Nephron progenitor cell (in vitro differentiated cells): ENCODE results near the gene DUSP11.

Experiments used
- DNase-seq: peaks from one replicate; pipeline ENCODE4 v3.0.0; 2021
- H3K27ac Mint-ChIP-seq: 2 replicates; pipeline ENCODE4 v1.8.0; 2021; ENCODE audit warnings: mild to moderate bottlenecking, moderate library complexity, mixed read lengths
- H3K27me3 Mint-ChIP-seq: 2 replicates; pipeline ENCODE4 v1.8.0; 2021; ENCODE audit warnings: mild to moderate bottlenecking, low read depth, mixed read lengths; ENCODE audit not compliant: poor library complexity
- H3K36me3 Mint-ChIP-seq: 2 replicates; pipeline ENCODE4 v1.8.0; 2021; ENCODE audit warnings: low read depth, mixed read lengths
- H3K4me1 Mint-ChIP-seq: 2 replicates; pipeline ENCODE4 v1.8.0; 2021; ENCODE audit warnings: mixed read lengths
- H3K4me3 Mint-ChIP-seq: 2 replicates; pipeline ENCODE4 v1.8.0; 2021; ENCODE audit warnings: mild to moderate bottlenecking, moderate library complexity, mixed read lengths
- H3K9me3 Mint-ChIP-seq: 2 replicates; pipeline ENCODE4 v1.8.0; 2021; ENCODE audit warnings: mild to moderate bottlenecking, moderate library complexity, mixed read lengths
- CTCF ChIP-seq: fragments of 200-600 bp; sonication (generic); IDR thresholded peaks from 2 replicates; pipeline ENCODE4 v1.5.0; 2021; ENCODE audit warnings: antibody characterized with exemption

Gene DUSP11

GRCh38 chr2:73746877-73747208, 33.1 kb downstream of the DUSP11 start:
- H3K27me3 Mint-ChIP-seq: peaks cover 4% of the 10 kb centered on the region
- no peak overlapping the region for H3K4me3 Mint-ChIP-seq
- no peak for DNase-seq
- no peak overlapping the region for H3K27ac Mint-ChIP-seq
- H3K4me1 Mint-ChIP-seq: no peaks in the 10 kb centered on the region
- peaks cover 5% of the 10 kb centered on the region for H3K9me3 Mint-ChIP-seq
- TF ChIP-seq CTCF: no peak
- H3K36me3 Mint-ChIP-seq: peaks cover 69% of the 10 kb centered on the region

GRCh38 chr2:73746015-73746876, 33.7 kb downstream of the DUSP11 start:
- peaks cover 5% of the 10 kb centered on the region for H3K9me3 Mint-ChIP-seq
- H3K27ac Mint-ChIP-seq: peak overlapping the region; percentile 56
- no peak for TF ChIP-seq CTCF
- H3K36me3 Mint-ChIP-seq: peaks cover 74% of the 10 kb centered on the region
- no peak for DNase-seq
- no peak overlapping the region for H3K4me3 Mint-ChIP-seq
- peaks cover 10% of the 10 kb centered on the region for H3K27me3 Mint-ChIP-seq
- H3K4me1 Mint-ChIP-seq: no peaks in the 10 kb centered on the region

GRCh38 chr2:73740767-73741166, 39.1 kb downstream of the DUSP11 start:
- no peak overlapping the region for H3K27ac Mint-ChIP-seq
- DNase-seq: no peak
- peaks cover 23% of the 10 kb centered on the region for H3K9me3 Mint-ChIP-seq
- H3K4me3 Mint-ChIP-seq: no peak overlapping the region
- TF ChIP-seq CTCF: no peak
- peaks cover 13% of the 10 kb centered on the region for H3K4me1 Mint-ChIP-seq
- H3K27me3 Mint-ChIP-seq: peaks cover 43% of the 10 kb centered on the region
- H3K36me3 Mint-ChIP-seq: peaks cover 51% of the 10 kb centered on the region

GRCh38 chr2:73739101-73739500, 40.8 kb downstream of the DUSP11 start:
- Mint-ChIP-seq H3K27me3 (peaks cover 43% of the 10 kb centered on the region), H3K4me3 (no peak overlapping the region)

GRCh38 chr2:73736855-73737779, 42.8 kb downstream of the DUSP11 start, which contains the start of gene TPRKB:
Gene TPRKB (minus strand): TSS chr2:73737345. CDS start chr2:73734569, 2,776 bp downstream.
- TF ChIP-seq CTCF: no peak
- peak; percentile 81 for DNase-seq
- Mint-ChIP-seq H3K27ac (peak within 1 kb of the TSS; percentile 98), H3K27me3 (peaks cover 41% of the 10 kb centered on the region), H3K4me3 (peak within 1 kb of the TSS; percentile 100), H3K4me1 (peaks cover 15% of the 10 kb centered on the region), H3K36me3 (peaks cover 47% of the 10 kb centered on the region), H3K9me3 (peaks cover 18% of the 10 kb centered on the region)

More at GRCh38 chr2:73739101-73739500, 40.8 kb downstream of the DUSP11 start:
- H3K9me3 Mint-ChIP-seq: peaks cover 21% of the 10 kb centered on the region
- H3K4me1 Mint-ChIP-seq: peaks cover 15% of the 10 kb centered on the region
- DNase-seq: no peak
- no peak overlapping the region for H3K27ac Mint-ChIP-seq
- TF ChIP-seq CTCF: no peak
- H3K36me3 Mint-ChIP-seq: peaks cover 42% of the 10 kb centered on the region
